Erythroblast (primary cell): ENCODE results near the gene CYP46A1.

Source experiments
- DNase-seq, 2 experiments: peaks; one replicate each; lab custom pipeline; 2025; lab: John Stamatoyannopoulos, UW
- GATA1 ChIP-seq: IDR thresholded peaks from 2 replicates; pipeline ENCODE4 v1.6.1; 2011; ENCODE audit warnings: low read depth, mild to moderate bottlenecking, control low read depth, low read length, moderate library complexity
- POLR2A ChIP-seq: IDR thresholded peaks from 2 replicates; pipeline ENCODE4 v1.6.1; 2011; ENCODE audit warnings: mild to moderate bottlenecking, low read length

CYP46A1 gene

DNA sequence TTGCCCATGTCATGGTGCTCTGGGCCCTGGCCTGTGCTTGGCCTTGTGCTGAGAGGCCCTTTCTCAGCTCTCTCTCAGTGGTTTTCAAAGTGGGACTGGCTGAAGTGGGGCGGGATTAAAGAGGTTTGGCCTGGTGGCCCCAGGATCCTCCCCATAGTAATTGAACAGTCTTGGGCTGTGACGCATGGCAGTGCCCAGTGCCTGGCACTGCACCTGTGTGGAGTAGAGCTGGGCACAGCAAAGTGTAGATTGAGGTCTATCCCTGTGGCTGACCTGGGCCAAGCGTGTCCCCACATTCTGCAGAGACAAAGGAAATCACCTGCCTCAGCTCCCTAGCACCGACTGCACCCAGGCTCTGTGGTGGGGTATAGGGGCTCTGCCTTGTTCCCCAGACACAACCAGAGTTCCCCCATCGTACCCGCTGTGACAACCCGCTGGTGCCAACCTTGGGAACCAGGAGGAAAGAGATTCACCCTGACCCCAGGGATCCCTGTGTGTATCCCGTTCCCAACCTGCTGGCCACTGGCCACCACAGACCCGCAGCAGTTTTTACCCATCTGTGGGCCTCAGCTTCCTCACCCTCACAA is 9.9 kb upstream of the CYP46A1 start:
- DNase-seq = no peak
- TF ChIP-seq GATA1 = no peak
- TF ChIP-seq POLR2A = no peak

- DNase-seq = no peak
Observed at GRCh38 chr14:99674776-99675381, 9.2 kb upstream of the CYP46A1 start.

DNA sequence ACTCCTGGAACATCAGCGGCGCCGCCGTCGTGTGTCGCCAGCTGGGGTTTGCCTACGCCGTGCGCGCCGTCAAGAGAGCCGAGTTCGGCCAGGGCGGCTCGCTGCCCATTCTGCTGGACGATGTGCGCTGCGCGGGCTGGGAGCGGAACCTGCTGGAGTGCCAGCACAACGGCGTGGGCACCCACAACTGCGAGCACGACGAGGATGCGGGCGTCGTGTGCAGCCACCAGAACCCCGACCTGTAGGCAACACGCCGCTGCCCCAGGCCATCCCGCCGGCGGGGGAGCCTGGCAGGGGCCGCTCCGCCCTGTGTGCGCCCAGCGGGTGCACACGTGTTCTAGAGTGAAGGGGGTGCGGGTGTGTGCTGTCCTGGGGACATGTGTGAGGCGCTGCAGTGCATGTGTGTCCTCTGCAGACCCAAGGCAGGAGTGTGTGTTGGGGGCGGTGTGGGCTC is 8.7 kb upstream of the CYP46A1 start:
- TF ChIP-seq POLR2A (no peak), GATA1 (no peak)
- DNase-seq = no peak

More at GRCh38 chr14:99674776-99675381, 9.2 kb upstream of the CYP46A1 start:
- TF ChIP-seq GATA1 = no peak
- no peak for TF ChIP-seq POLR2A

DNA sequence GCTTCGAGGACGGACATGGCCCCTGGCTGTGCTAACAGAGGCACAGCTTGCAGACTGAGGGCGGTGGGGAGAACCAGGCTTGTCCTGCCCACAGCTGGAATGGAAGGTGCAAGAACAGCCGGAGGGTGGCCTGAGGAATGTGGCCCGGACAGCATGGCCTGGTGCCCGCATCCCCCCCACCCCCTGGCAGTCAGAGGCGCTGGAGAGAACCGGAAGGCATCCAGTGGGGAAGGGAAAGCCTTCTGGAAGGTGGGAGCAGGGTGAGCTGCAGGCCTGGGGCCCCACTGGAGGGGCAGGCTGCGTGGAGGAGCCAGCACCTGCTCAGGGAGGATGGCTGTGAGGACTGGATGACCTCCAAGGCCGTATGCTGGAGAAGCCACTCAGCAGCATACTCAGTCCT is 8.1 kb upstream of the CYP46A1 start:
- no peak for DNase-seq
- no peak for TF ChIP-seq GATA1
- TF ChIP-seq POLR2A = no peak

DNA sequence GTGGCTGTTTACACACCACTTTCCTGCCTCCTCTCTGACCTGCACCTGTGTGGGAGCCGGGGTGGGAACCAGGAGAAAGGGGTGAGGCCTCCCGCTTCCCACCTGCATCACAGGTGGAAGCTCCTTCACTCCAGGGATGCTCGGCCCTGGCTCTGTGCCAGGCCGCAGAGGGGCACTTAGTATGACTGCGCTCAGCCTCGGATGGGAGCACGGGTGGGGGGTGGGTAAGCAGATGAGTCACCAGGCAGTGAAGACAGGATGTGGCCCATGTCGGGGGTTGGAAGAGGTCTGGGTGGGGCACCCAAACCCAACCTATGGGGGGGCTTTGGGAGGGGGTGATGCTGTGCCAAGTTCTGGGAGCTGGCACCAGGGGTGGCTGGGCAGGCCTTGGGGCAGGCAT is 7.4 kb upstream of the CYP46A1 start:
- no peak for TF ChIP-seq POLR2A
- no peak for TF ChIP-seq GATA1
- no peak for DNase-seq

DNA sequence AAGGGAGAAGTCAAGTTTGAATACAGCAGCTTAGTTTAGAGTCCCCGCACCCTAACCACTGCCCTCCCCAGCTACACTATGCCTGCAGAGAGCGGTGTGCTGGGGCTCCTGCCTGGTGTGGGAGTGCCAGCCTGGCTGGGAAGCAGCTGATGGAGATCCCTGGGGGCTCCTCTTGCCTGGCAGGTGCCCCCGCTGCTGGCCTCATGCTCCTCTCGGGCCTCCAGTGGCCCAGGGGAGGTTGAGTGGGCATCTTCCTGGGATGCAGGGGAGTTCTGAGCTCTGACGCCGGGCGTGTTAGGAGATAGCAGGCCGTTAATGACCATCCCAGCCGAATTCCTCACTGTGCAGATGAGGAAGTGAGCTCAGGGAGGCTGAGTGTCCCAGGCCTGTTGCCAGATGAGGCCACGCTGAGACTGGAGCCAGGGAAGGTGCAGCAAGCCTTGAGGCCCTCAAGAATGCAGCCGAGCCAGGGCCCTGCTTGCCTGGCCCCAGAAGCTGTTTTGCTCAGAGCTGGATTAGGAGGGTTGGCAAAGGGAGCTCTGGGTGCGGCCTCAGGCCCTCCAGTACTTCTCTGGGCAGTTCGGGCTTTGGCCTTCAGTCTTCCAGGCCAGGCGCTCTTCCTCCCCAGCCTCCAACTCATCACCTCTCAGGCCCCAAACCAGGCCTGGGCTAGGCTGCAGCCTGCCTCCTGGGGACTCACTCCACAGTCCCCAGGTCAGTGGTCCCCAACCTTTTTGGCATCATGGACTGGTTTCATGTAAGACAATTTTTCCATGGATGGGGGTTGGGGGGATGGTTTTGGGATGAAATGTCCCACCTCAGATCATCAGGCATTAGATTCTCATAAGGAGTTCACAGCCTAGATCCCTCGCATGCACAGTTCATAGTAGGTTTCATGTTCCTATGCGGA is 6.6 kb upstream of the CYP46A1 start:
- DNase-seq = no peak
- TF ChIP-seq GATA1 = no peak
- no peak for TF ChIP-seq POLR2A

DNA sequence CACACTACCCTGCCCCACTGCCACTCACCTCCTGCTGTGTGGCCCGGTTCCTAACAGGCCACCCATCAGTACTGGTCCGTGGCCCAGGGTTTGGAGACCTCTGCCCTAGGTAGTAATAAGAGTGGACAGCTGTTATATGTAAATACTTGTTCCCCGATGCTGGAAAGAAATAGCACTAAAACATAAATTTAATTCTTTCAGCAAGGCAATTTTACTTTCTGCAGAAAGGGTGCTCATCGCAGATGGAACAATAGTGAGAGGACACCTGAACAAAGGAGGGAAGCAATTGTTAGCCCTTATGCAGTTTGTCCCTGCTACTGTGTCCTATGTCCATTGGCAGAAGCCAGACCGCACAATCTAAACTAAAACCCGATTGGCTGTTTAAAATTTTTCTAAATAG is 5.9 kb upstream of the CYP46A1 start:
- DNase-seq = no peak
- TF ChIP-seq GATA1 = no peak
- no peak for TF ChIP-seq POLR2A

DNA sequence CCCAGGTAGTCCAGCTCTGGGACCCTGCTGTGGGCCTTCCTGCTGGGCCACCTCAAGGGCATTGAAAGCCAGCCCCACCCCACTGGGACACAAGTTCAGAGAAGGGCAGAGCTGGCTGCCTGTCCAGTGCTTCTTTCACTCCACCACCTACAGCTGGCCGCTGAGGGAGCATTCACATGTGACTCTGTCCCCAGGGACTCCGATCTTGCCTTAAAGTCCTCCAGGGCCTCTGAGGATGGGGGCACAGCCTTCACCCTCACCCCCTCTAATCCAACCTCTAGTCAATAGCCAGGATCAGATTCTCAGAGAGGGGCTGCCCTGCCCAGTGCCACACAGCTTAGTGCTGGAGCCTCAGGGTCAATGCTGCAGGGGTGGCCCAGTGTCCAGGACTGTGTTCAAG is 5.0 kb upstream of the CYP46A1 start:
- DNase-seq = no peak
- no peak for TF ChIP-seq GATA1
- no peak for TF ChIP-seq POLR2A

GRCh38 chr14:99679543-99679942 is 4.6 kb upstream of the CYP46A1 start:
- no peak for DNase-seq
- TF ChIP-seq POLR2A (no peak), GATA1 (no peak)

DNA sequence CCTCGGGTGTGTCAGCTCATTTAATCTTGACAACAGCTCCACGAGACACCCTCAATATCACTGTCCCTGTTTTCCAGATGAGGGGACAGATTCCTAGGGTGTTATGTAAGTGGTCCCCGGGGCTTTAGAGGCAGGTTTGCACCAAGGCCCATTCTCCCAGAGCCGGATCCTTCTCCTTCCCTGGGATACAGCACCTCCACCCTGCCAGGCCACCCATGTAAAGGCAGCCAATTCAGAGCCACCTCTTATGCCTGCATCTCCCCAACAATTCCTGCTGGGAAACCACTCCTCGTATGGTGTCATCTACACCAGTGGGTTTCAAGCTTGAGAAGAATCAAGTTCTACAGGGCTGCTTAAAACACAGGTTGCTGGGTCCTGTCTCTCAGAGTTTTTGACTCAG is 4.1 kb upstream of the CYP46A1 start:
- TF ChIP-seq GATA1 = no peak
- no peak for TF ChIP-seq POLR2A
- DNase-seq = no peak

DNA sequence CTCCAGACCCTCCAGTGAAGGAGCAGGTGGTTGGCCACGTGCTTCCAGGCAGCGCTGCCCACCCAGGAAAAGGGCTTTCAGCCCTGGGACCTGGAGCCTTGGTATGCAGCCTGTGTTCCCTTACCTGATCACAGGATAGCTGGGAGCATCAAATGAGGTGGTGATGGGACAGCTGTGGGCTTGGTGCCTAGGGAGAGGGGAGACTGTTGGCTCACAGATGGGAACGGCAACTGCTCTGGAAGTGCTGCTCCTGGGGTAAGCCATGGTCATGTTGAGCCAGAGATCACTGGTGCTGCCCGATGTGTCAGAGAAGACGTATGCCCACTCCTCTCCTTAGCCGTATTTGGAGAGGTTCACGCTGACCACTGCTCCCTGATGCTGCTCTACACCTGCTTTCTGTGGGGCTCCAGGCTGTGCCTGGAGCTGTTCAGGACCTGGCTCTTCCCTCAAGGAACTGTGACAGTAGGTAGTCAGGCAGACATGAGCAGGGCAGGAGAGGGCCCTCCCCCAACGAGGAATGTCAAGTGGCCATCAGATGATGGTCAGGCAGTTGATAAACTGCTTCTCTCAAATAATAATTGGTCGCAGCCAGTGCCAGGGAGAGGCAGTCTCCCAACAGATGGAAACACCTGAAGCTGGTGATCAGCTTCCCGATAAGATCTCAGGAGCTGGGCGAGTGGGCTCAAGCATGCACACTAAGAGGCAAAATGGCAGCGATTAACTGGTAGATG is 2.8 kb upstream of the CYP46A1 start:
- DNase-seq = no peak
- TF ChIP-seq POLR2A (no peak), GATA1 (no peak)

DNA sequence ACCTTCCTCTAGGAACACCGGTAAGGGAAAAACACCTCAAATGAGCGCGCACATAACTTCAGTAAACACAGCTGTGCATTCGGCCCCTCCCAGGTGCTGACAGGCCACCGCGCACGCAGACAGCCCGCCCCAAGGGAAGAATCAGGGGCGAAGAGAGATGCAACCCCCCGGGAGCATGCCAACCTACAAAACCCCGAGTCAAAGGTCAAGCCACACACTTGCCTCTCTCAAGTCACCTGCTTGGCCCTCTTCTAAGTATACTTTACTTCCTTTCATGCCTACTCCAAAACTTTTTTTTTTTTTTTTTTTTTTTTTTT is 2.3 kb upstream of the CYP46A1 start:
- DNase-seq = no peak
- TF ChIP-seq POLR2A = no peak
- TF ChIP-seq GATA1 = no peak

- DNase-seq = peak; percentile 79 to 90
- no peak for TF ChIP-seq GATA1
- TF ChIP-seq POLR2A = no peak
Observed at GRCh38 chr14:99682809-99683618, 1.1 kb upstream of the CYP46A1 start.
